OCI-LY7 (cell line): ENCODE data around the gene CCDC178.

Experiments
- CTCF ChIP-seq: fragments of 200-600 bp; sonication (generic); conservative IDR thresholded peaks from 2 replicates; pipeline ENCODE4 v1.5.1; 2014; ENCODE audit warnings: mild to moderate bottlenecking, antibody characterized with exemption, low read length, moderate library complexity, mixed read lengths
- EZH2phosphoT487 ChIP-seq: fragments of 200-600 bp; sonication (generic); IDR thresholded peaks from 2 replicates; pipeline ENCODE4 v1.6.1; 2018; ENCODE audit warnings: low read depth, borderline replicate concordance, mild to moderate bottlenecking, mixed run types, antibody characterized with exemption, low read length, moderate library complexity, mixed read lengths

- TF ChIP-seq EZH2phosphoT487 (no peak), CTCF (no peak)
Measured at GRCh38 chr18:32891797-32892196, 548.7 kb downstream of the CCDC178 start.
